Glutamatergic neuron (in vitro differentiated cells): ENCODE data around the gene TBX4. TPM values are rescaled to one million over a fixed set of nuclear protein-coding genes. Genes with fewer than 3 reads are reported as not detected.

ENCODE experiments used
- DNase-seq: peaks from one replicate; pipeline ENCODE4 v3.0.0; 2022
- H3K27ac Mint-ChIP-seq: one replicate; pipeline ENCODE4 v1.8.0; 2020; ENCODE audit warnings: mild to moderate bottlenecking, mixed read lengths, inconsistent platforms; ENCODE audit not compliant: unreplicated experiment
- H3K27me3 Mint-ChIP-seq: one replicate; pipeline ENCODE4 v1.8.0; 2020; ENCODE audit warnings: mild to moderate bottlenecking, moderate library complexity, mixed read lengths, inconsistent platforms; ENCODE audit not compliant: unreplicated experiment
- H3K36me3 Mint-ChIP-seq: one replicate; pipeline ENCODE4 v1.8.0; 2020; ENCODE audit warnings: mild to moderate bottlenecking, mixed read lengths, inconsistent platforms; ENCODE audit not compliant: unreplicated experiment
- H3K4me1 Mint-ChIP-seq: one replicate; pipeline ENCODE4 v1.8.0; 2020; ENCODE audit warnings: mild to moderate bottlenecking, low read depth, mixed read lengths, inconsistent platforms; ENCODE audit not compliant: unreplicated experiment
- H3K4me3 Mint-ChIP-seq: one replicate; pipeline ENCODE4 v1.8.0; 2020; ENCODE audit warnings: mild to moderate bottlenecking, mixed read lengths, inconsistent platforms; ENCODE audit not compliant: unreplicated experiment
- H3K9me3 Mint-ChIP-seq: one replicate; pipeline ENCODE4 v1.8.0; 2020; ENCODE audit warnings: mild to moderate bottlenecking, moderate library complexity, mixed read lengths, inconsistent platforms; ENCODE audit not compliant: unreplicated experiment
- CTCF ChIP-seq: fragments of 200-600 bp; sonication (generic); IDR thresholded peaks from one replicate; pipeline ENCODE4 v1.5.0; 2021; ENCODE audit not compliant: partially characterized antibody, unreplicated experiment
- total RNA-seq: library from RNA; stranded (reverse); fragmentation: NEBNext Ultra II Directional; extraction: Animal tissue kit (Norgen Biotek cat#: 25700); gene quantifications from one replicate; pipeline ENCODE4 v1.2.1, GENCODE V29; 2021; ENCODE audit not compliant: unreplicated experiment

The TBX4 gene
- total RNA-seq, 1 donor from 2014 or later, result not detected

GRCh38 chr17:61464130-61464842, 12.1 kb downstream of the TBX4 start:
- H3K4me1 Mint-ChIP-seq, result peaks cover 20% of the 10 kb centered on the region
- H3K4me3 Mint-ChIP-seq, result no peak overlapping the region
- no peak overlapping the region for H3K27ac Mint-ChIP-seq
- no peaks in the 10 kb centered on the region for H3K36me3 Mint-ChIP-seq
- DNase-seq, result no peak
- peaks cover 18% of the 10 kb centered on the region for H3K27me3 Mint-ChIP-seq
- no peak for TF ChIP-seq CTCF
- no peaks in the 10 kb centered on the region for H3K9me3 Mint-ChIP-seq

GRCh38 chr17:61464843-61465180, 12.6 kb downstream of the TBX4 start:
- H3K4me1 Mint-ChIP-seq, result peaks cover 20% of the 10 kb centered on the region
- no peak overlapping the region for H3K4me3 Mint-ChIP-seq
- H3K27me3 Mint-ChIP-seq, result peaks cover 15% of the 10 kb centered on the region
- no peaks in the 10 kb centered on the region for H3K36me3 Mint-ChIP-seq
- no peak overlapping the region for H3K27ac Mint-ChIP-seq
- no peak for TF ChIP-seq CTCF
- no peak for DNase-seq
- no peaks in the 10 kb centered on the region for H3K9me3 Mint-ChIP-seq

- no peak for DNase-seq
- H3K27me3 Mint-ChIP-seq, result peaks cover 11% of the 10 kb centered on the region
Observed at GRCh38 chr17:61465550-61466237, 13.5 kb downstream of the TBX4 start.

GRCh38 chr17:61466246-61466645, 14.0 kb downstream of the TBX4 start:
- Mint-ChIP-seq H3K27me3 (peaks cover 10% of the 10 kb centered on the region), H3K27ac (no peak overlapping the region), H3K36me3 (no peaks in the 10 kb centered on the region), H3K4me1 (peaks cover 20% of the 10 kb centered on the region), H3K4me3 (no peak overlapping the region), H3K9me3 (no peaks in the 10 kb centered on the region)
- no peak for DNase-seq
- no peak for TF ChIP-seq CTCF

More at GRCh38 chr17:61465550-61466237, 13.5 kb downstream of the TBX4 start:
- TF ChIP-seq CTCF, result no peak
- H3K9me3 Mint-ChIP-seq, result no peaks in the 10 kb centered on the region
- H3K4me1 Mint-ChIP-seq, result peaks cover 20% of the 10 kb centered on the region
- H3K36me3 Mint-ChIP-seq, result no peaks in the 10 kb centered on the region
- peak overlapping the region; percentile 12 for H3K4me3 Mint-ChIP-seq
- H3K27ac Mint-ChIP-seq, result no peak overlapping the region

- H3K9me3 Mint-ChIP-seq, result peaks cover 3% of the 10 kb centered on the region
- peaks cover 14% of the 10 kb centered on the region for H3K4me1 Mint-ChIP-seq
- no peak overlapping the region for H3K4me3 Mint-ChIP-seq
- H3K27me3 Mint-ChIP-seq, result peaks cover 4% of the 10 kb centered on the region
- peak; percentile 75 for DNase-seq
- no peak for TF ChIP-seq CTCF
- H3K36me3 Mint-ChIP-seq, result no peaks in the 10 kb centered on the region
- peak overlapping the region; percentile 34 for H3K27ac Mint-ChIP-seq
Observed at GRCh38 chr17:61467416-61468262, 15.4 kb downstream of the TBX4 start.
